CD8-positive, alpha-beta memory T cell (primary cell): ENCODE data around the gene CTNNA3. TPM values are rescaled to one million over a fixed set of nuclear protein-coding genes. Genes with fewer than 3 reads are reported as not detected.

Experiments used
- CTCF ChIA-PET: fragments of 350-600 bp; sonication (Branson Sonifier 250); formaldehyde crosslinking; loops from one replicate; lab custom pipeline; 2021; ENCODE audit warnings: antibody characterized with exemption; lab: Charles Lee
- POLR2A ChIA-PET: fragments of 350-600 bp; sonication (Branson Sonifier 250); formaldehyde crosslinking; loops from one replicate; lab custom pipeline; 2021; ENCODE audit warnings: antibody characterized with exemption; lab: Charles Lee
- DNase-seq, 5 donors: peaks; one replicate each; pipeline versions ENCODE4 v3.0.0 to v3.0.0-alpha.2; 2020 to 2022; ENCODE audit warnings: mixed read lengths in 1 of 5
- H3K27ac ChIP-seq: one replicate; pipeline ENCODE4 v1.7.0; 2013; ENCODE audit warnings: low read depth, mild to moderate bottlenecking, low read length, moderate library complexity
- H3K27me3 ChIP-seq: 2 replicates; pipeline ENCODE4 v1.7.0; 2013; ENCODE audit warnings: low read length, mild to moderate bottlenecking; ENCODE audit not compliant: insufficient read depth, poor library complexity, severe bottlenecking
- H3K36me3 ChIP-seq: 2 replicates; pipeline ENCODE4 v1.7.0; 2013; ENCODE audit warnings: mild to moderate bottlenecking, low read length, moderate library complexity; ENCODE audit not compliant: insufficient read depth
- H3K4me1 ChIP-seq: 2 replicates; pipeline ENCODE4 v1.7.0; 2013; ENCODE audit warnings: mild to moderate bottlenecking, low read length, moderate library complexity; ENCODE audit not compliant: insufficient read depth
- H3K4me3 ChIP-seq: 2 replicates; pipeline ENCODE4 v1.7.0; 2013; ENCODE audit warnings: mild to moderate bottlenecking, low read length
- H3K9me3 ChIP-seq: 2 replicates; pipeline ENCODE4 v1.7.0; 2013; ENCODE audit warnings: mild to moderate bottlenecking, low read length
- H3K27ac Mint-ChIP-seq, 8 donors: one replicate each; pipeline ENCODE4 v1.8.0; 2020 to 2021; ENCODE audit warnings: mixed read lengths in 8 of 8, mild to moderate bottlenecking in 6 of 8, inconsistent platforms in 3 of 8, moderate library complexity in 3 of 8
- H3K27me3 Mint-ChIP-seq, 2 donors: one replicate each; pipeline ENCODE4 v1.8.0; 2020 to 2021; ENCODE audit warnings: mixed read lengths in 2 of 2, mild to moderate bottlenecking in 1 of 2, moderate library complexity in 1 of 2
- H3K36me3 Mint-ChIP-seq, 3 donors: one replicate each; pipeline ENCODE4 v1.8.0; 2020 to 2021; ENCODE audit warnings: mixed read lengths in 3 of 3, inconsistent platforms in 1 of 3, mild to moderate bottlenecking in 1 of 3
- H3K4me1 Mint-ChIP-seq, 3 donors: one replicate each; pipeline ENCODE4 v1.8.0; 2020 to 2021; ENCODE audit warnings: mixed read lengths in 3 of 3, inconsistent platforms in 1 of 3, mild to moderate bottlenecking in 1 of 3
- H3K4me3 Mint-ChIP-seq, 7 donors: one replicate each; pipeline ENCODE4 v1.8.0; 2020 to 2021; ENCODE audit warnings: mixed read lengths in 7 of 7, mild to moderate bottlenecking in 6 of 7, moderate library complexity in 4 of 7, inconsistent platforms in 2 of 7
- H3K9me3 Mint-ChIP-seq, 5 donors: one replicate each; pipeline ENCODE4 v1.8.0; 2020 to 2022; ENCODE audit warnings: mixed read lengths in 5 of 5, mild to moderate bottlenecking in 3 of 5, moderate library complexity in 2 of 5, inconsistent platforms in 1 of 5
- polyA plus RNA-seq: library from polyadenylated mRNA; unstranded; fragments of 300-500 nt; fragmentation: Illumina TruSeq; gene quantifications from one replicate; pipeline ENCODE4 v1.2.3, GENCODE V29; 2021
- total RNA-seq, 2 experiments: library from RNA; stranded (reverse); gene quantifications; one replicate each; pipeline ENCODE4 v1.2.3, GENCODE V29; 2021

Gene CTNNA3
- total and polyA plus RNA-seq, 3 experiments from 2014 or later = 0.92 TPM; not detected in 2

- ChIA-PET CTCF (no interaction called here), POLR2A (no interaction called here)
- DNase-seq = no peak
- Mint-ChIP-seq H3K27me3 (peaks cover 18 to 52% of the 10 kb centered on the region in 2 donors), H3K4me3 (no peak overlapping the region), H3K4me1 (no peaks in the 10 kb centered on the region), H3K9me3 (peaks cover 4 to 8% (median 6%) of the 10 kb centered on the region in 5 donors), H3K27ac (no peak overlapping the region), H3K36me3 (peaks cover 0 to 5% (median 0%) of the 10 kb centered on the region in 3 donors)
- Histone ChIP-seq H3K4me1 (no peaks in the 10 kb centered on the region), H3K4me3 (no peak overlapping the region), H3K9me3 (no peaks in the 10 kb centered on the region), H3K36me3 (no peaks in the 10 kb centered on the region), H3K27me3 (no peaks in the 10 kb centered on the region), H3K27ac (no peak overlapping the region)
Observed at GRCh38 chr10:67678335-67678974, 17.5 kb downstream of the CTNNA3 start.

- Histone ChIP-seq H3K9me3 (no peaks in the 10 kb centered on the region), H3K4me1 (no peaks in the 10 kb centered on the region), H3K4me3 (no peak overlapping the region), H3K27me3 (no peaks in the 10 kb centered on the region), H3K36me3 (no peaks in the 10 kb centered on the region), H3K27ac (no peak overlapping the region)
- H3K27ac Mint-ChIP-seq = peak overlapping the region in 1 of 8 donors; percentile 61
- H3K27me3 Mint-ChIP-seq = peaks cover 18 to 52% of the 10 kb centered on the region in 2 donors
- no peaks in the 10 kb centered on the region for H3K9me3 Mint-ChIP-seq
- CTCF ChIA-PET = no interaction called here
- POLR2A ChIA-PET = no interaction called here
- no peaks in the 10 kb centered on the region for H3K36me3 Mint-ChIP-seq
- DNase-seq = no peak
- no peak overlapping the region for H3K4me3 Mint-ChIP-seq
- no peaks in the 10 kb centered on the region for H3K4me1 Mint-ChIP-seq
Observed at GRCh38 chr10:67676208-67676825, 19.7 kb downstream of the CTNNA3 start.

- no peaks in the 10 kb centered on the region for H3K9me3 ChIP-seq
- no peak overlapping the region for H3K27ac ChIP-seq
- no peaks in the 10 kb centered on the region for H3K36me3 Mint-ChIP-seq
- POLR2A ChIA-PET = no interaction called here
- no peaks in the 10 kb centered on the region for H3K4me1 Mint-ChIP-seq
- no peaks in the 10 kb centered on the region for H3K4me1 ChIP-seq
- no peaks in the 10 kb centered on the region for H3K27me3 ChIP-seq
- peaks cover 3 to 17% of the 10 kb centered on the region in 2 donors for H3K27me3 Mint-ChIP-seq
- peaks cover 0 to 3% (median 0%) of the 10 kb centered on the region in 5 donors for H3K9me3 Mint-ChIP-seq
- CTCF ChIA-PET = no interaction called here
- no peaks in the 10 kb centered on the region for H3K36me3 ChIP-seq
- no peak for DNase-seq
- H3K4me3 Mint-ChIP-seq = no peak overlapping the region
- no peak overlapping the region for H3K27ac Mint-ChIP-seq
- no peak overlapping the region for H3K4me3 ChIP-seq
Observed at GRCh38 chr10:67670401-67670800, 25.6 kb downstream of the CTNNA3 start.

GRCh38 chr10:67669978-67670377 lies 26.0 kb downstream of the CTNNA3 start:
- Mint-ChIP-seq H3K4me1 (no peaks in the 10 kb centered on the region), H3K36me3 (no peaks in the 10 kb centered on the region), H3K27ac (no peak overlapping the region), H3K27me3 (peaks cover 3 to 15% of the 10 kb centered on the region in 2 donors), H3K9me3 (peaks cover 0 to 3% (median 0%) of the 10 kb centered on the region in 5 donors), H3K4me3 (no peak overlapping the region)
- Histone ChIP-seq H3K27ac (no peak overlapping the region), H3K4me1 (no peaks in the 10 kb centered on the region), H3K4me3 (no peak overlapping the region), H3K27me3 (no peaks in the 10 kb centered on the region), H3K9me3 (no peaks in the 10 kb centered on the region), H3K36me3 (no peaks in the 10 kb centered on the region)
- POLR2A ChIA-PET = no interaction called here
- no peak for DNase-seq
- CTCF ChIA-PET = no interaction called here

- H3K4me3 Mint-ChIP-seq = no peak overlapping the region
- Histone ChIP-seq H3K4me1 (no peaks in the 10 kb centered on the region), H3K4me3 (no peak overlapping the region), H3K27ac (no peak overlapping the region), H3K36me3 (no peaks in the 10 kb centered on the region), H3K9me3 (no peaks in the 10 kb centered on the region), H3K27me3 (no peaks in the 10 kb centered on the region)
- ChIA-PET POLR2A (no interaction called here), CTCF (no interaction called here)
- peaks cover 0 to 3% (median 0%) of the 10 kb centered on the region in 5 donors for H3K9me3 Mint-ChIP-seq
- H3K27ac Mint-ChIP-seq = no peak overlapping the region
- DNase-seq = no peak
- no peaks in the 10 kb centered on the region for H3K4me1 Mint-ChIP-seq
- peaks cover 3 to 7% of the 10 kb centered on the region in 2 donors for H3K27me3 Mint-ChIP-seq
- no peaks in the 10 kb centered on the region for H3K36me3 Mint-ChIP-seq
Observed at GRCh38 chr10:67668448-67668847, 27.5 kb downstream of the CTNNA3 start.

- POLR2A ChIA-PET = no interaction called here
Observed at GRCh38 chr10:67667035-67667425, 29.0 kb downstream of the CTNNA3 start.

GRCh38 chr10:67666416-67667034 lies 29.5 kb downstream of the CTNNA3 start:
- CTCF ChIA-PET = interaction anchor here (1.2 to 3.5 kb wide), 2 partner anchors 31 to 114 kb away, joined by 6 to 27 read pairs; no protein-coding TSS in a partner anchor
- H3K4me3 ChIP-seq = no peak overlapping the region
- H3K9me3 ChIP-seq = no peaks in the 10 kb centered on the region
- H3K27me3 Mint-ChIP-seq = peaks cover 3 to 7% of the 10 kb centered on the region in 2 donors
- POLR2A ChIA-PET = no interaction called here
- no peaks in the 10 kb centered on the region for H3K4me1 ChIP-seq
- H3K36me3 Mint-ChIP-seq = no peaks in the 10 kb centered on the region
- H3K27ac ChIP-seq = no peak overlapping the region
- peaks cover 0 to 3% (median 0%) of the 10 kb centered on the region in 5 donors for H3K9me3 Mint-ChIP-seq
- peak in 1 of 5 donors; percentile 7 for DNase-seq
- no peaks in the 10 kb centered on the region for H3K36me3 ChIP-seq
- H3K27me3 ChIP-seq = no peaks in the 10 kb centered on the region
- no peaks in the 10 kb centered on the region for H3K4me1 Mint-ChIP-seq
- no peak overlapping the region for H3K4me3 Mint-ChIP-seq
- no peak overlapping the region for H3K27ac Mint-ChIP-seq

More at GRCh38 chr10:67667035-67667425, 29.0 kb downstream of the CTNNA3 start:
- H3K4me1 Mint-ChIP-seq = no peaks in the 10 kb centered on the region
- Histone ChIP-seq H3K36me3 (no peaks in the 10 kb centered on the region), H3K4me1 (no peaks in the 10 kb centered on the region), H3K9me3 (no peaks in the 10 kb centered on the region), H3K4me3 (no peak overlapping the region), H3K27me3 (no peaks in the 10 kb centered on the region), H3K27ac (no peak overlapping the region)
- H3K27ac Mint-ChIP-seq = no peak overlapping the region
- no peaks in the 10 kb centered on the region for H3K36me3 Mint-ChIP-seq
- H3K27me3 Mint-ChIP-seq = peaks cover 3 to 7% of the 10 kb centered on the region in 2 donors
- CTCF ChIA-PET = interaction anchor here (1.2 to 3.5 kb wide), 2 partner anchors 30 to 114 kb away, joined by 6 to 27 read pairs; no protein-coding TSS in a partner anchor
- no peak for DNase-seq
- peaks cover 0 to 3% (median 0%) of the 10 kb centered on the region in 5 donors for H3K9me3 Mint-ChIP-seq
- no peak overlapping the region for H3K4me3 Mint-ChIP-seq

- no peak overlapping the region for H3K27ac Mint-ChIP-seq
- no peaks in the 10 kb centered on the region for H3K9me3 Mint-ChIP-seq
- H3K36me3 Mint-ChIP-seq = no peaks in the 10 kb centered on the region
- no peak overlapping the region for H3K4me3 Mint-ChIP-seq
- Histone ChIP-seq H3K4me3 (no peak overlapping the region), H3K27ac (no peak overlapping the region), H3K27me3 (no peaks in the 10 kb centered on the region), H3K9me3 (no peaks in the 10 kb centered on the region), H3K36me3 (no peaks in the 10 kb centered on the region), H3K4me1 (no peaks in the 10 kb centered on the region)
- H3K4me1 Mint-ChIP-seq = no peaks in the 10 kb centered on the region
- H3K27me3 Mint-ChIP-seq = peaks cover 2 to 3% of the 10 kb centered on the region in 2 donors
- no peak for DNase-seq
- ChIA-PET POLR2A (no interaction called here), CTCF (interaction anchor here (1.4 to 3.5 kb wide), 2 partner anchors 32 to 115 kb away, joined by 4 to 27 read pairs; no protein-coding TSS in a partner anchor)
Observed at GRCh38 chr10:67665491-67665890, 30.5 kb downstream of the CTNNA3 start.
